PC-3 (cell line): ENCODE results near the gene PPM1G. TPM values are rescaled to one million over a fixed set of nuclear protein-coding genes. Genes with fewer than 3 reads are reported as not detected.

Experiments used
- ATAC-seq: fragments of 200-7000 bp; cut with Tn5 transposase; 2 replicates; pipeline ENCODE4 v1.9.1; 2020; ENCODE audit warnings: mild to moderate bottlenecking, moderate library complexity
- BruUV-seq: library from RNA; stranded (reverse); fragments of 400-500 nt; replicated peaks from 2 replicates; lab custom pipeline; 2021; lab: Mats Ljungman, UMichigan
- CTCF ChIA-PET: fragments of 300-600 bp; sonication (Branson Sonifier 250); formaldehyde crosslinking; loops from one replicate; lab custom pipeline; 2022; ENCODE audit warnings: antibody characterized with exemption; lab: Charles Lee
- POLR2A ChIA-PET: fragments of 300-600 bp; sonication (Branson Sonifier 250); formaldehyde crosslinking; loops from one replicate; lab custom pipeline; 2022; ENCODE audit warnings: antibody characterized with exemption; ENCODE audit not compliant: unreplicated experiment; lab: Charles Lee
- DNase-seq: peaks from one replicate; pipeline ENCODE4 v3.0.0-alpha.2; 2015
- H2AFZ ChIP-seq: fragments of 300-600 bp; sonication (generic); 2 replicates; pipeline ENCODE4 v1.6.0; 2016; ENCODE audit warnings: antibody characterized with exemption, low read length
- H3F3A ChIP-seq: fragments of 300-600 bp; sonication (generic); one replicate; pipeline ENCODE4 v1.6.0; 2017; ENCODE audit warnings: antibody characterized with exemption, low read length, control low read depth, mild to moderate bottlenecking; ENCODE audit not compliant: unreplicated experiment
- H3K27ac ChIP-seq: fragments of 300-600 bp; sonication (generic); 2 replicates; pipeline ENCODE4 v1.5.1; 2016; ENCODE audit warnings: mild to moderate bottlenecking, low read length
- H3K27me3 ChIP-seq: fragments of 300-600 bp; sonication (generic); 2 replicates; pipeline ENCODE4 v1.6.1; 2016; ENCODE audit warnings: low read length, mixed read lengths
- H3K36me3 ChIP-seq: fragments of 300-600 bp; sonication (generic); 2 replicates; pipeline ENCODE4 v1.6.1; 2016; ENCODE audit warnings: low read depth, mixed run types, low read length, mixed read lengths
- H3K4me1 ChIP-seq: fragments of 300-600 bp; sonication (generic); 2 replicates; pipeline ENCODE4 v1.5.1; 2016; ENCODE audit warnings: low read length; ENCODE audit not compliant: insufficient read depth
- H3K4me2 ChIP-seq: fragments of 300-600 bp; sonication (generic); 2 replicates; pipeline ENCODE4 v1.6.0; 2016; ENCODE audit warnings: low read length
- H3K4me3 ChIP-seq: fragments of 300-600 bp; sonication (generic); 2 replicates; pipeline ENCODE4 v1.5.1; 2016; ENCODE audit warnings: mild to moderate bottlenecking, low read length, mixed read lengths
- H3K79me2 ChIP-seq: fragments of 300-600 bp; sonication (generic); 2 replicates; pipeline ENCODE4 v1.6.1; 2017; ENCODE audit warnings: low read length, mixed read lengths
- H3K9ac ChIP-seq: fragments of 300-600 bp; sonication (generic); 2 replicates; pipeline ENCODE4 v1.6.0; 2016; ENCODE audit warnings: mild to moderate bottlenecking, low read length
- H3K9me2 ChIP-seq: fragments of 300-600 bp; sonication (generic); replicated peaks from 2 replicates; pipeline ENCODE4 v1.6.1; 2016; ENCODE audit warnings: mixed run types, low read length, mixed read lengths
- H3K9me3 ChIP-seq: fragments of 300-600 bp; sonication (generic); 2 replicates; pipeline ENCODE4 v1.6.1; 2016; ENCODE audit warnings: low read length, mixed read lengths
- H4K20me1 ChIP-seq: fragments of 300-600 bp; sonication (generic); 2 replicates; pipeline ENCODE4 v1.6.1; 2016; ENCODE audit warnings: low read length, mixed read lengths
- CTCF ChIP-seq: fragments of 300-600 bp; sonication (generic); conservative IDR thresholded peaks from 2 replicates; pipeline ENCODE4 v1.5.1; 2017; ENCODE audit warnings: antibody characterized with exemption, low read depth, mild to moderate bottlenecking, low read length
- EZH2 ChIP-seq: fragments of 300-600 bp; sonication (generic); IDR thresholded peaks from one replicate; pipeline ENCODE4 v1.6.1; 2017; ENCODE audit warnings: antibody characterized with exemption, mild to moderate bottlenecking, low read length; ENCODE audit not compliant: unreplicated experiment
- EZH2phosphoT487 ChIP-seq: fragments of 300-600 bp; sonication (generic); IDR thresholded peaks from 2 replicates; pipeline ENCODE4 v1.6.1; 2018; ENCODE audit warnings: mild to moderate bottlenecking, antibody characterized with exemption, low read length, borderline replicate concordance
- intact Hi-C: fragments of 100-400 bp; cut with micrococcal nuclease; formaldehyde crosslinking; loops from 2 replicates; pipeline ENCODE4 v1.9.0; 2023
- total RNA-seq: library from RNA; depleted of rRNA; stranded (reverse); fragments of >200 nt; gene quantifications from 2 replicates; pipeline ENCODE4 v1.2.3, GENCODE V29; 2014

PPM1G gene
- total RNA-seq, 1 experiment from 2014 or later = 122 TPM

DNA sequence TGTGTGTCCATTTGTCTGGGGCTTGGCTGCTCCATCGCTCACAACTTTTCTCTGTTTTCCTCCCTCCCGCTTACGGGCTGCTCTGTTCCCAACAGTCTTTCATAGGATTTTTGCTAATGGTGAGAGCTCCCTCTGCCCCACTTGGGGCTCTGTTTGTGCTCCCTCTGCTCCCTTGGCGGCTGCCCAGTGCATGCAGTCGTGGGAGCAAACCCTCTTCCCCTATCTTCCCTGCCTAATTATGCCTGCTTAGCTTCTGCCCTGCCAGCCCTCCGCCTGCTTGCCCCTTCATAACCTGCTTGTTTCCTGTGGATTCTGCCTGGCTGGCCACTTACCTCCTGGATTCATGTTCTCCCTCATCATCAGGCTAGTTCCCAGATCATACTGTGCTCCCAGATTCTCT is 26.2 kb upstream of the PPM1G start:
- Histone ChIP-seq H3K79me2 (peaks cover 27% of the 10 kb centered on the region), H4K20me1 (peaks cover 13% of the 10 kb centered on the region; the same call in 1 of the 2 replicates), H3K27ac (no peak overlapping the region), H3K27me3 (no peaks in the 10 kb centered on the region), H3K9me3 (no peaks in the 10 kb centered on the region), H2AFZ (no peak overlapping the region), H3K4me3 (no peak overlapping the region), H3F3A (no peaks in the 10 kb centered on the region), H3K9me2 (no peaks in the 10 kb centered on the region), H3K4me1 (peaks cover 3% of the 10 kb centered on the region; the same call in 1 of the 2 replicates), H3K4me2 (no peak overlapping the region), H3K9ac (no peak overlapping the region), H3K36me3 (peaks cover 53% of the 10 kb centered on the region)
- ChIA-PET CTCF (no interaction called here), POLR2A (no interaction called here)
- TF ChIP-seq EZH2 (no peak), CTCF (no peak), EZH2phosphoT487 (no peak)
- DNase-seq = no peak
- BruUV-seq = no TSS peak
- intact Hi-C loops = no loop called here
- ATAC-seq = no peak

- H3K27me3 ChIP-seq = no peaks in the 10 kb centered on the region
- POLR2A ChIA-PET = no interaction called here
- no peak overlapping the region for H3K4me2 ChIP-seq
- ATAC-seq = no peak
- intact Hi-C loops = no loop called here
- H3K9me2 ChIP-seq = no peaks in the 10 kb centered on the region
- H3K9me3 ChIP-seq = no peaks in the 10 kb centered on the region
- no peak overlapping the region for H2AFZ ChIP-seq
- TF ChIP-seq EZH2phosphoT487 (no peak), CTCF (no peak), EZH2 (no peak)
- H3K79me2 ChIP-seq = peaks cover 44% of the 10 kb centered on the region
- no TSS peak for BruUV-seq
- no peak overlapping the region for H3K4me3 ChIP-seq
- peaks cover 19% of the 10 kb centered on the region for H3K4me1 ChIP-seq
- H4K20me1 ChIP-seq = peaks cover 25% of the 10 kb centered on the region
- peak; percentile 36 for DNase-seq
- H3F3A ChIP-seq = no peaks in the 10 kb centered on the region
- no peak overlapping the region for H3K9ac ChIP-seq
- CTCF ChIA-PET = no interaction called here
- no peak overlapping the region for H3K27ac ChIP-seq
- peaks cover 31% of the 10 kb centered on the region for H3K36me3 ChIP-seq
Measured at GRCh38 chr2:27431395-27431794, 22.0 kb upstream of the PPM1G start.

DNA sequence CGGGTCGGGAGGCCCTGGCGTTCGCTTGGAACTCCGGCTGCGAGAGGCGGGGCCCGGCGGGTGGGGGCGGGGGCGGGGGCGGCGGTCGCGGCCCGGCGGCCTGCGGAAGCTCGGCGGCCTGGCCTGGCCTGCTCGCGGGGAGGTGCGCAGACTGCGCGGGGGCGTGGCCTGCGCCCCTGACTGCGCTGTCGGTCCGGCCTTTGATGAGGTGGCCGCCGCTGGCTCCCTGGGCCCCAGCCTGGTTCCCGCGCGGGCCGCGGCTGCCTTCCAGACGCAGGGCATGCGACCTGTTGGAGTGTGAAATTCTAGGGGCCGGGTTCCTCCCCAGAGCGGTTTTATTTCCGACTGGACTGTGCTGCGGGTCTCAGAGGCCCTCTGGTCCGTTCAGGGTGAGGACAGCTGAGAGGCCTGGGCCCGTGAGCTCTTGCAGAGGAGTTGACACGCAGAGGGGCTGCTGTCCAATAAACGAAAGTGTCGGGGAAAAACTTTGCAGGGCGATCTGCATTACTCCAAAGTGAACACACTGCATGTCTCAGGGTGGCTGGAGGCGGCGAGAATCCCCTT is 19.7 kb upstream of the PPM1G start:
- BruUV-seq = no TSS peak
- DNase-seq (peak; percentile 86), ATAC-seq (peak; percentile 84)
- Histone ChIP-seq H3K36me3 (peaks cover 8% of the 10 kb centered on the region), H2AFZ (peak overlapping the region; percentile 90), H3K79me2 (peaks cover 44% of the 10 kb centered on the region), H3F3A (no peaks in the 10 kb centered on the region), H3K4me1 (peaks cover 19% of the 10 kb centered on the region), H3K9me2 (no peaks in the 10 kb centered on the region), H3K9ac (peak overlapping the region; percentile 78), H3K4me3 (peak overlapping the region; percentile 85), H3K27ac (peak overlapping the region; percentile 33), H4K20me1 (peaks cover 25% of the 10 kb centered on the region), H3K9me3 (no peaks in the 10 kb centered on the region), H3K4me2 (peak overlapping the region; percentile 99), H3K27me3 (no peaks in the 10 kb centered on the region)
- TF ChIP-seq CTCF (no peak), EZH2 (no peak), EZH2phosphoT487 (no peak)
- POLR2A ChIA-PET = interaction anchor here (0.5 to 1.4 kb wide), 4 partner anchors 19 to 837 kb away, joined by 3 to 10 read pairs (median 4); partner anchors contain the start of gene PPM1G
- CTCF ChIA-PET = interaction anchor here (0.8 kb wide), 1 partner anchor 19 kb away, joined by 3 read pairs; the partner anchor contains the start of gene PPM1G
- intact Hi-C loops = loop anchor here (1.0 kb wide), 2 partner anchors 20 to 253 kb away; partner anchors contain the start of gene PPM1G
